Measurements from ENCODE around the gene AGPS.

The AGPS gene

GRCh38 chr2:177589186-177589585, 196.6 kb downstream of the AGPS start:
- DNase-seq (ENCODE audit: low read depth): no peak

- no peak for DNase-seq (ENCODE audit: low read depth)
These were observed 199.8 kb downstream of the AGPS start for GRCh38 chr2:177592397-177592796.

GRCh38 chr2:177592945-177593344, 200.4 kb downstream of the AGPS start:
- DNase-seq (ENCODE audit: low read depth): no peak

- DNase-seq (ENCODE audit: low read depth): no peak
These were observed 200.8 kb downstream of the AGPS start for GRCh38 chr2:177593402-177593801.

Data from stromal cell of bone marrow (primary cell).